K562 (cell line): ENCODE measurements around the gene GMPR. TPM values are rescaled to one million over a fixed set of nuclear protein-coding genes. Genes with fewer than 3 reads are reported as not detected.

Experiments
- MEF2D ChIP-seq: conservative IDR thresholded peaks from 2 replicates; pipeline ENCODE4 v1.6.1; 2016; ENCODE audit warnings: low read depth, missing genetic modification characterization, missing compliant biosample characterization
- MTA2 ChIP-seq: fragments of 450-650 bp; IDR thresholded peaks from 2 replicates; pipeline ENCODE4 v1.6.1; 2016; ENCODE audit warnings: low read depth
- RBM17 ChIP-seq: fragments of 200-400 bp; formaldehyde crosslinking; IDR thresholded peaks from 2 replicates; pipeline ENCODE4 v1.6.1; 2017; ENCODE audit warnings: low read depth, mild to moderate bottlenecking, low read length, borderline replicate concordance
- RCOR1 ChIP-seq, 2 experiments: IDR thresholded peaks; 2 replicates each; pipeline ENCODE4 v1.6.1; 2012; ENCODE audit warnings: low read depth in 2 of 2, low read length in 2 of 2, borderline replicate concordance in 1 of 2, improper control_type of control experiment in 1 of 2
- RNF2 ChIP-seq: sonication (generic); IDR thresholded peaks from 2 replicates; pipeline ENCODE4 v1.6.1; 2016
- SNAPC5 ChIP-seq: fragments of 250-450 bp; sonication (Bioruptor Pico); IDR thresholded peaks from 2 replicates; pipeline ENCODE4 v1.8.0; 2021; ENCODE audit warnings: moderate library complexity, mild to moderate bottlenecking, inconsistent platforms
- STAG1 ChIP-seq: sonication (generic); formaldehyde crosslinking; IDR thresholded peaks from 2 replicates; pipeline ENCODE4 v1.5.0; 2020; ENCODE audit warnings: missing genetic modification reagents, borderline replicate concordance
- TAF15 ChIP-seq: fragments of 200-400 bp; formaldehyde crosslinking; IDR thresholded peaks from 2 replicates; pipeline ENCODE4 v1.6.1; 2017; ENCODE audit warnings: mild to moderate bottlenecking, low read depth, low read length, moderate library complexity
- ZBTB1 ChIP-seq: sonication (generic); formaldehyde crosslinking; IDR thresholded peaks from 2 replicates; pipeline ENCODE4 v1.8.1; 2023; ENCODE audit warnings: missing genetic modification reagents, low read depth, mild to moderate bottlenecking, borderline replicate concordance
- ZBTB40 ChIP-seq, 2 experiments: fragments of 450-650 bp in 1 of 2; sonication (generic) in 1 of 2; formaldehyde crosslinking in 1 of 2; IDR thresholded peaks; 2 replicates each; pipeline versions ENCODE4 v1.7.1 to v1.9.0; 2016 to 2022; ENCODE audit warnings: inconsistent platforms in 1 of 2, mild to moderate bottlenecking in 1 of 2, missing genetic modification reagents in 1 of 2
- ZKSCAN3 ChIP-seq: fragments of 250-450 bp; sonication (Bioruptor Pico); IDR thresholded peaks from 2 replicates; pipeline ENCODE4 v1.4.0; 2020
- polyA plus RNA-seq, 8 experiments: library from polyadenylated mRNA; depleted of rRNA in 4 of 8; stranded (reverse) in 5 of 8; unstranded in 3 of 8; fragments of >200 nt; fragmentation: Nextera tagmentation in 2 of 8; fragmentation: Illumina TruSeq in 1 of 8; extraction: Ambion mirVana in 2 of 8; extraction: Trizol in 1 of 8; gene quantifications; 2 replicates each; pipeline versions ENCODE4 v1.2.1 to v1.2.3, GENCODE V29; 2011 to 2014; ENCODE audit warnings: inconsistent platforms in 1 of 8, missing spikeins in 1 of 8
- total RNA-seq, 7 experiments: library from RNA; depleted of rRNA in 6 of 7; stranded (reverse); fragments of >200 nt in 6 of 7; fragmentation: Illumina TruSeq in 2 of 7; extraction: Trizol in 2 of 7; gene quantifications; 2 replicates each; pipeline versions ENCODE4 v1.2.1 to v1.2.3, GENCODE V29; 2011 to 2021; ENCODE audit warnings: low replicate concordance in 1 of 7
- TF ChIP-seq, protein P1 (sequence below): IDR thresholded peaks from 3 replicates; pipeline ENCODE4 v1.6.1; 2011; ENCODE audit warnings: borderline replicate concordance, mild to moderate bottlenecking; ENCODE audit not compliant: insufficient read length, insufficient read depth
- TF ChIP-seq, protein P2 (sequence below): fragments of 250-450 bp; sonication (Bioruptor Pico); IDR thresholded peaks from 2 replicates; pipeline ENCODE4 v1.5.0; 2021; ENCODE audit warnings: mild to moderate bottlenecking, moderate library complexity

Gene GMPR
- total and polyA plus RNA-seq, 9 of the 15 experiments (the other 6 are each of a cell fraction or from before 2014, with no cell fraction given), result 34.6 to 83.7 (median 49.8) TPM

DNA sequence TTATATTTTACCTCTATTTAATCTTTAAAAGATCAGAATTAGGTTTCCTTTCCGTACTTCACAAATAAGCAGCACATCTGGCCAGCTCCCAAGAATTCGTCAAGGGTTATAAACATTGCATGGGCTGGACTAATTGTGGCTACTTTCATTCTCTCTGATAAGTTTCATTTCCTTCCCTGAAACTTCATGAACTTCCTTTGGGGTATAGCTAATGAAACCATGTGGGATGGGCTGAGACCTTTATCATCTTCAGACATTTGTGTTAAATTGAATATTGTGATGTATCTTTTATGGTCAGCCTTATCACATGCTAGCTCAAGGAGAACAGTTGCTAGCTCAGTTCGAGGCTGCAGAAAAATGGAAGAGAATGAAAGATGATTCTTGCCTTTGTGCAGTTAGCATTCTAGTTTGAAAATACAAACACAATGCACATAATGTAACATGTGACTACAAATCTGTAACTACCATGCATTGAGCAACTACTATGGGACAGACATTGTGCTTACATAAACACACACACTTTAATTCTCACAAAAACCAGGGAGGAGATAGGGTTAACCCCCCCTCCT, 1.7 kb upstream of the GMPR start (continued):
- TF ChIP-seq, protein P1, sequence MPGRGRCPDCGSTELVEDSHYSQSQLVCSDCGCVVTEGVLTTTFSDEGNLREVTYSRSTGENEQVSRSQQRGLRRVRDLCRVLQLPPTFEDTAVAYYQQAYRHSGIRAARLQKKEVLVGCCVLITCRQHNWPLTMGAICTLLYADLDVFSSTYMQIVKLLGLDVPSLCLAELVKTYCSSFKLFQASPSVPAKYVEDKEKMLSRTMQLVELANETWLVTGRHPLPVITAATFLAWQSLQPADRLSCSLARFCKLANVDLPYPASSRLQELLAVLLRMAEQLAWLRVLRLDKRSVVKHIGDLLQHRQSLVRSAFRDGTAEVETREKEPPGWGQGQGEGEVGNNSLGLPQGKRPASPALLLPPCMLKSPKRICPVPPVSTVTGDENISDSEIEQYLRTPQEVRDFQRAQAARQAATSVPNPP, result no peak
- TF ChIP-seq ZBTB1 (no peak), RNF2 (peak; percentile 78; the same call in 1 of the 2 replicates), SNAPC5 (no peak), ZKSCAN3 (no peak), TAF15 (no peak), MTA2 (no peak), RCOR1 (IDR thresholded peaks at IDR 0.05; ENCODE audit: borderline replicate concordance in 1 of 2, low read depth in 2 of 2, low read length in 2 of 2) (0 out of 4 replicates have a peak, but pooled peaks of 1 of the 2 experiments have one; percentile 14), MEF2D (no peak), RBM17 (no peak), ZBTB40 (IDR thresholded peaks at IDR 0.05) (no peak), ZBTB40 (CRISPR knock-in tag; IDR thresholded peaks at IDR 0.05) (no peak), STAG1 (CRISPR knock-in tag) (no peak)
- TF ChIP-seq, protein P2, sequence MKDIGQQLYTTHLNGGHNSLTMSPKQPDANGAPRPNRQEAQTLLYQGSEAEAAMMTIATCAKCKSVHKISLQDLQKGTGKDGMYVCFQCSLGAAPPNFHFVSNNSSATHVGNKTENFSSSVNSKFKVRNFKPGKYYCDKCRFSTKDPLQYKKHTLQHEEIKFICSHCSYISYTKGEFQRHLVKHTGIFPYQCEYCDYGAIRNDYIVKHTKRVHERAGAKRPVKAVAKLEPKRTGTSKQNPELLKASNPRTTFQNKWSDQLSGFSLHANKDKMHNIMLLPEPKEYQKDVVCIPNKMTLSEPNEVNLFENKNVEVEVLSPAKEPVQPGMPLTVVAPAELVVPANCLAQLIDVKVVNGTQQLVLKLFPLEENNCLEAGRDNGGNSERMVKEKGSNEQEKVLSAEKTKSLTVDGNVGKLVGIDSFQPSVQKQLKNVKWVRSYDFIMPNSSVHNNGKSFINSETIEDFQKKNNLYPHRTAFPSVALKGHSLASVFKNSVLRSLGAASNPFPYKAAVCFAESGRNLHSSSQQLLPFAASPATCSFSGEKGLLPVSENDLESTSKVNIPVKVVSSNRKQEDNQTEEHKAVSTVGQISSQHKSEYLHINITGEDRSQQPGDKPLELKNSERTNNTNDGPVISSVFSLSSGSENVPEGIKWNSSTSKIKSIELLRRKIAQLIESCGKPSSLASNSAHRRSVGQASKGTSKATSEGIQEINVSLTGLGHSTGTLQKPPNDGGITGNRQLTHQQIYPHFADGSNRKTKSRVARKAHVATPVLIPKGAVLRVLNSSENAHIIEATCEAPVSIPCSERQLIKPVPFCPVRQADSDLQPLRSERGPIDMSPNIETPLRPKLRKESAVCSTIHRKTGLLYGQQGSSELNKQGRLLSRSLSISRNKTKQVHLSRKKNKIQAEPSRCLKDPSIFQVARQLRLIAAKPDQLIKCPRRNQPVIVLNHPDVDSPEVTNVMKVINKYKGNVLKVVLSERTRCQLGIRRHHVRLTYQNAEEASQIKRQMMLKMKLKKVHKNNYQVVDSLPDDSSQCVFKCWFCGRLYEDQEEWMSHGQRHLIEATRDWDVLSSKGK (CRISPR knock-in tag), result no peak
